ENCODE measurements around the gene VTI1A.

DNA sequence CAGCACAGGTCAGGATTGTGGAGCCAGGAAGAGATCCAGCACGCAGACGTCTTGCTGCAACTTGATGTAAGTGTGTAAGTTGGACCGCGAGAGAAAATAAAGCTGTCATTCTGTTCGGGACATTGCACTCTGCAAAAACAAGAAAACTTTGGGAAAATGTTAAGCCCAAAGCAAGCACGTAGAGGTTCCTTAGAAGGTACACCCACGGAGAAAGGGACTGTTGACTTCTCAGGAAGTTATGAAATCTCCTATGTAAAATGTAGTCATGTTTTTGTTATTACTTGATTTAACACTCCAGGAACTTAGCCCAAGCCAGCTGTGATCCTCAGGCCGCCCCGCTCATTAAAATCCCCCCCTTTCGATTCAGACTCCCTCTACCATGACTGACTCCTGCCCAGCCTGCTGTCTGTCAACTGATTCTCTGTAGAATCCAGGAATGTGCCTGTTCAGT, 307.0 kb downstream of the VTI1A start:
- TF ChIP-seq POLR2A (IDR thresholded peaks at IDR 0.05; ENCODE audit: low read length) (no peak), GATA1 (IDR thresholded peaks at IDR 0.05; ENCODE audit: low read depth, low read length) (no peak)

Data from erythroblast (primary cell).